ENCODE results near the gene PLS3. TPM values are rescaled to one million over a fixed set of nuclear protein-coding genes. Genes with fewer than 3 reads are reported as not detected.

Gene PLS3
- total and polyA plus RNA-seq, 2 of the 4 experiments (the other 2 are of a cell fraction) = 158 to 252 TPM

GRCh38 chrX:115693476-115693875 is 132.5 kb downstream of the PLS3 start:
- H3K4ac ChIP-seq (ENCODE audit: low read depth, low read length) = no peak overlapping the region
- no peaks in the 10 kb centered on the region for H3K9me1 ChIP-seq (ENCODE audit: insufficient read depth, low read length)
- no peaks in the 10 kb centered on the region for H4K20me1 ChIP-seq (ENCODE audit: insufficient read depth, low read length)
- no peak overlapping the region for H3K23ac ChIP-seq (ENCODE audit: low read depth, low read length)
- H4K5ac ChIP-seq (ENCODE audit: low read depth, low read length) = no peak overlapping the region
- no peak overlapping the region for H2BK5ac ChIP-seq (ENCODE audit: low read depth, low read length, poor library complexity, severe bottlenecking)
- ChIA-PET POLR2A (ENCODE audit: unreplicated experiment) (no interaction called here), CTCF (no interaction called here)
- H2BK15ac ChIP-seq (ENCODE audit: low read depth, low read length) = no peak overlapping the region
- H2BK20ac ChIP-seq (ENCODE audit: low read depth, low read length) = no peak overlapping the region
- BruUV-seq (replicated peaks) = no TSS peak
- H3K9ac ChIP-seq (ENCODE audit: low read depth, low read length) = no peak overlapping the region
- DNase-seq = no peak
- no peaks in the 10 kb centered on the region for H3K4me1 ChIP-seq (ENCODE audit: control insufficient read depth, insufficient read depth, low read length)
- in situ Hi-C loops (cut with MboI; ENCODE audit: low sequenced_read_pairs) = no loop called here
- no peak overlapping the region for H3K18ac ChIP-seq (ENCODE audit: low read depth, low read length)
- no peak overlapping the region for H3K14ac ChIP-seq (replicated peaks; ENCODE audit: low read depth, low read length)
- dilution Hi-C loops (cut with HindIII; ENCODE audit: low sequenced_read_pairs, unreplicated experiment) = no loop called here
- 22% methylated on average over 4 of the region's 6 CpGs; no CpG with 5 or more reads in 1 of the 2 experiments for WGBS, 2 experiments (ENCODE audit: extremely low coverage in 2 of 2, insufficient read length in 1 of 2)
- no peak overlapping the region for H2AK9ac ChIP-seq (replicated peaks; ENCODE audit: low read depth, low read length, poor library complexity)
- H3K27ac ChIP-seq (ENCODE audit: insufficient read depth, low read length) = no peak overlapping the region
- ATAC-seq (ENCODE audit: low read depth) = no peak
- H3K79me1 ChIP-seq (ENCODE audit: low read depth in 1 of 2, low read length in 2 of 2) = no peaks in the 10 kb centered on the region
- H3K9me3 ChIP-seq (ENCODE audit: control insufficient read depth, insufficient read depth, low read length) = no peaks in the 10 kb centered on the region
- H4K8ac ChIP-seq (ENCODE audit: low read depth in 2 of 2, low read length in 2 of 2) = no peak overlapping the region
- H2AFZ ChIP-seq (replicated peaks; ENCODE audit: low read length, poor library complexity) = no peak overlapping the region
- no peak for TF ChIP-seq CEBPB (IDR thresholded peaks at IDR 0.05; ENCODE audit: low read depth, low read length)
- H3K56ac ChIP-seq (ENCODE audit: extremely low read depth, insufficient read depth, low read length) = no peak overlapping the region
- no peak overlapping the region for H2AK5ac ChIP-seq (ENCODE audit: low read depth, low read length)
- no peaks in the 10 kb centered on the region for H3K36me3 ChIP-seq (ENCODE audit: control insufficient read depth, insufficient read depth, low read length)
- H4K91ac ChIP-seq (ENCODE audit: insufficient read depth, low read depth, low read length) = no peak overlapping the region
- intact Hi-C loops (cut with micrococcal nuclease) = no loop called here
- H3K4me3 ChIP-seq (ENCODE audit: insufficient read depth, low read depth, low read length) = no peak overlapping the region
- no peak overlapping the region for H3K4me2 ChIP-seq (ENCODE audit: low read depth, low read length)
- peaks cover 30% of the 10 kb centered on the region for H3K27me3 ChIP-seq (ENCODE audit: control insufficient read depth, insufficient read depth, low read length)
- H2BK120ac ChIP-seq (ENCODE audit: low read depth, low read length) = no peak overlapping the region

Measured in IMR-90 (cell line).